Muscle layer of colon (tissue), 2 donors: ENCODE results near the gene CCDC61.

ENCODE experiments used
- H3K27ac ChIP-seq: one replicate; pipeline ENCODE4 v1.7.0; 2013; ENCODE audit warnings: low read depth, mild to moderate bottlenecking, low read length, moderate library complexity
- H3K27me3 ChIP-seq, 2 donors: one replicate each; pipeline ENCODE4 v1.7.0; 2013; ENCODE audit warnings: low read length in 2 of 2, mild to moderate bottlenecking in 2 of 2; ENCODE audit not compliant: insufficient read depth in 2 of 2, control insufficient read depth in 1 of 2
- H3K36me3 ChIP-seq: one replicate; pipeline ENCODE4 v1.7.0; 2013; ENCODE audit warnings: mild to moderate bottlenecking, low read length; ENCODE audit not compliant: insufficient read depth
- H3K4me1 ChIP-seq: one replicate; pipeline ENCODE4 v1.7.0; 2013; ENCODE audit warnings: mild to moderate bottlenecking, low read length; ENCODE audit not compliant: insufficient read depth
- H3K4me3 ChIP-seq, 2 donors: one replicate each; pipeline ENCODE4 v1.7.0; 2013; ENCODE audit warnings: low read length in 2 of 2, low read depth in 1 of 2, mild to moderate bottlenecking in 1 of 2, moderate library complexity in 1 of 2
- H3K9ac ChIP-seq: one replicate; pipeline ENCODE4 v1.7.0; 2013; ENCODE audit warnings: low read length
- H3K9me3 ChIP-seq: one replicate; pipeline ENCODE4 v1.7.0; 2013; ENCODE audit warnings: mild to moderate bottlenecking, low read length
- donor health status: abdominal sarcoma.
- donor health status: Adenocarcinoma of cecum.

The CCDC61 gene

DNA sequence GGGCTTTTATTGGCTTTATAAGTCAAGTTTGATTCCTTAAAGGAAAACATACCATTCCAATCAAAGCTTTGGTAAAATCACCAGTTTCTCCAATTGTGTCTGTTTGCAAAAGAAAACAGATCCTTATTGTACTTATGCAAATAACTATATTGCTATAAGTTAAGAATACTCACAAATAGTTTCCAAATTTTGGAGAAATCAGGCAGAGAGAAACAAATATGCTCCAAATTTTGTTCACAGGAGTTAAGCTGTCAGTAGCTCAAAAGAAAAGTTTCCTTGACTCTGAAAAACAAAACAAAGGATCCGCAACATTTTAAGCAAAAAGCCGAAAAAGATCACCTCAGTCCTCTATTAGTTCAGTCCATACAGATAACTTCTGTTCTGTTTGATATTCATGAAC lies 64.7 kb downstream of the CCDC61 start:
- Histone ChIP-seq H3K9me3 (no peaks in the 10 kb centered on the region), H3K36me3 (no peaks in the 10 kb centered on the region), H3K4me1 (no peaks in the 10 kb centered on the region), H3K9ac (no peak overlapping the region), H3K27me3 (no peaks in the 10 kb centered on the region), H3K27ac (no peak overlapping the region), H3K4me3 (no peak overlapping the region)

- Histone ChIP-seq H3K4me3 (no peak overlapping the region), H3K36me3 (no peaks in the 10 kb centered on the region), H3K27ac (no peak overlapping the region), H3K27me3 (no peaks in the 10 kb centered on the region), H3K9me3 (no peaks in the 10 kb centered on the region), H3K9ac (no peak overlapping the region), H3K4me1 (no peaks in the 10 kb centered on the region)
Observed at GRCh38 chr19:46063201-46063600, 67.9 kb downstream of the CCDC61 start.

DNA sequence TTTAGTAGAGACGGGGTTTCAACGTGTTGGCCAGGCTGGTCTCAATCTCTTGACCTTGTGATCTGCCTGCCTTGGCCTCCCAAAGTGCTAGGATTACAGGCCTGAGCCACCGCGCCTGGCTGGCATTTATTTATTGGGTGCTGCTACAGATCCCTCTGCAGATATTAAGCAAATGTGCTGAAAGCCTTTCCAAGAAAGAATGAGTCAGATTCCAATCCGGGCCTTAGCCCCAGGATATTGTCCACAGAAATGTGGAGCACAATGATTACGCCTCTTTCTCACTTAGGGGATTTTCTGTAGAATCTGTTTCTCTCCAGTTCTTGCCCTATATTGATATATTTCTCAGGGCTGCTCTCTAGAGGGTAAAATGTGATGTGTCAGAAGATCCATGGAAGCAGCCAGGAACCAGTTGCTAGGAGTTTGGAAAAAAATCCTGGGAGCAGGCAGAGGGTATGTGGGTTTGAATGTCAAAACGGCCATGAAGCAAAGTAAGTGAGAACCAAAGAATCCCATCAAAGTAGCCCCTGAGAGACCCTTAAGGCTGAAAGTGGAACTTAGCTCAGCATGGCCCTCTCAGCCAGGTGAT lies 70.3 kb downstream of the CCDC61 start:
- no peaks in the 10 kb centered on the region for H3K9me3 ChIP-seq
- no peaks in the 10 kb centered on the region for H3K27me3 ChIP-seq
- no peaks in the 10 kb centered on the region for H3K36me3 ChIP-seq
- no peaks in the 10 kb centered on the region for H3K4me1 ChIP-seq
- H3K4me3 ChIP-seq, result no peak overlapping the region
- H3K27ac ChIP-seq, result no peak overlapping the region
- no peak overlapping the region for H3K9ac ChIP-seq

GRCh38 chr19:46066471-46066870 lies 71.2 kb downstream of the CCDC61 start:
- no peaks in the 10 kb centered on the region for H3K27me3 ChIP-seq

GRCh38 chr19:46067691-46068090 lies 72.4 kb downstream of the CCDC61 start:
- Histone ChIP-seq H3K4me3 (no peak overlapping the region), H3K9ac (no peak overlapping the region), H3K27ac (no peak overlapping the region), H3K9me3 (no peaks in the 10 kb centered on the region), H3K36me3 (no peaks in the 10 kb centered on the region), H3K27me3 (no peaks in the 10 kb centered on the region), H3K4me1 (no peaks in the 10 kb centered on the region)

More at GRCh38 chr19:46066471-46066870, 71.2 kb downstream of the CCDC61 start:
- no peak overlapping the region for H3K4me3 ChIP-seq
- H3K36me3 ChIP-seq, result no peaks in the 10 kb centered on the region
- no peak overlapping the region for H3K27ac ChIP-seq
- no peak overlapping the region for H3K9ac ChIP-seq
- no peaks in the 10 kb centered on the region for H3K4me1 ChIP-seq
- H3K9me3 ChIP-seq, result no peaks in the 10 kb centered on the region
